Inferior parietal cortex (tissue), 1 donor: ENCODE measurements around the gene DRICH1.
"Not testable (repeated sequence)": the region's sequence is repeated elsewhere in the genome, so short reads cannot be mapped to it uniquely, and the experiment has no call there.

ENCODE experiments used
- DNase-seq: peaks from one replicate; pipeline ENCODE4 v3.0.0-alpha.2; 2016; ENCODE audit errors: extremely low spot score

DRICH1 gene

GRCh38 chr22:23569291-23569690 is 62.8 kb downstream of the DRICH1 start:
- DNase-seq: no peak

GRCh38 chr22:23566705-23567475 is 65.2 kb downstream of the DRICH1 start:
- no peak for DNase-seq

GRCh38 chr22:23565915-23566704 is 66.0 kb downstream of the DRICH1 start:
- no peak for DNase-seq

- no peak for DNase-seq
Observed at GRCh38 chr22:23565305-23565914, 66.7 kb downstream of the DRICH1 start.

- DNase-seq: no peak
Observed at GRCh38 chr22:23564276-23564675, 67.8 kb downstream of the DRICH1 start.

GRCh38 chr22:23563111-23563510 is 69.0 kb downstream of the DRICH1 start:
- no peak for DNase-seq

GRCh38 chr22:23562186-23562585 is 69.9 kb downstream of the DRICH1 start:
- DNase-seq: no peak

GRCh38 chr22:23561025-23561510 is 71.1 kb downstream of the DRICH1 start:
- DNase-seq: not testable (repeated sequence)

GRCh38 chr22:23560215-23560614 is 71.9 kb downstream of the DRICH1 start:
- not testable (repeated sequence) for DNase-seq
